IPS-NIHi7 (cell line): ENCODE data around the gene C19orf81.

ENCODE experiments used
- DNase-seq: peaks from one replicate; pipeline ENCODE4 v3.0.0; 2012; ENCODE audit warnings: mixed read lengths; ENCODE audit errors: extremely low spot score

Gene C19orf81

DNA sequence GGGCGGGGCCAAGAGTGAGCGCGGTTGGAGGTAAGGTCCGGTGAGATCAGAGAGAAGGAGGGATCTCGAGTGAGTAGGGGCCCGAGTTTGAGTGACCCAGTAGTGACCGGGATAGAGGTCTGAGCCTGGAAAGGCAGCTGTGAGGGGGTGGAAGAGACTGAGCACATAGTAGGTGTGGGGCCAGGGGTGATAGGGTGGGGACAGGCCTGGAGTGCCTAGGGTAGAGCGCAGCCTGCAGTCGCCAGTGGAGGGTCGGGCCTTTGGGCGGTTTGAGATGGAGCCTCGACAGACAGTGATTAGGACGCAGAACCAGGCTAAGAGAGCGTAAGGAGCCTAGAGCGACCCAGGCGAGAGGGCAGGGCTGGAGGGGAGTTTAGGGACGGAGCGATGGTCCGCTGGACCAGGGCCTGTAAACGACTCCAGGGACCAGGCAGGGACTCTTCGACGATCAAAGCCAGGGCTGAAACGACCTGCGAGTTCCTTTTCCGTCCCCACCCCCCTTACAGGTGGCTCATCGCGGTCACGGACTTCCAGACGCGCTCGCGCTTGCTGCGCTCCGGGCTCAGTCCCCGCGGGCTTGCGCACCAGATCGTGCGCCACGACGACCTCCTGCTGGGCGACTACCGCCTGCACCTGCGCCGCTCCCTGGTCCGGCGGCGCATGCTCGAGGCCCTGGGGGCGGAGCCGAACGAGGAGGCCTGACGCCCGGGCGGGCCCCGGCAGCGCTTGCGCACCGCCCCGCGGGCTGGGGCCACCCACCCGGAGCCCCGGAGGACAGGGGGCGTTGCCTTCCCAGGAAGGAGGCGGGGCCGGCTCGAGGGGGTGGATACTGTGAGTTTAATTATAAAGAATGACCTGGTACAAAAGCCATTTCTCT is 9.4 kb downstream of the C19orf81 start:
- peak; percentile 98 for DNase-seq

DNA sequence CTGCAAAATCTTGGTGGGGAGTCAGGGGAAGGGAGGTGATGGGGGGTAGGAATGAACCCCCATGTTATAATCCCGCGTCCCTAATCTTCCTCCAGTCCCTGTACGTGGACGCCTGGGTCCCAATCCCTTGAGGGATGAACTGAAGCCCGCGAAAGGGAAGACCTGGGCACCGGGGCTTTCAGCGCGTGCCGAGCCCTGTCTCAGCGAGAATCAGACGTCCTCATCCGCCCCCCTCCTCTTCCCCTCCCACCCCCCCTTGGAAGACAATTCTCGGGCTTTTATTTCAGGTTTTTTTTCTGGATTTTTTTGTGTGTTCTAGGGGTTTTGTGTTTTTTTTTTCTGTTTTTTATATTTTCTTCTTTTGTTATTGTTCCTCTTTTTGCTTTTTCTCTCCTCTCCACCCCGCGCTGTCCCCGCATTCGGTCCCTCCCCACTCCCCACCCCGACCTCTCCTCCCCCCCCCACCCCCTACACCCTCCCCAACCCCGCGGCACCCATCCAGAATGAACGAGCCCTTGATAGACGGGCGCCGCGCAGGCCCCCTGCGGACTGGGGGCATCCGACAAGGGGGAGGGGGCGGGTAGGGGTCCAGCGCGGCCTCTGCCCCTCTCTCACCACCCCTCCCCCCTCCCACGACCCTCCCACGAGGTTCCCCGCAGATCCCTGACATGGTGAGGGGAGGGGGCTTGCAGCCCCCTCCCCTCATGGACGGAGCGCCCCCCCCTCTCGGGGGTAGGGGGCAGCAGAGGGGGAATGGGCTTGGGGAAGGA is 10.3 kb downstream of the C19orf81 start:
- DNase-seq, result no peak

DNA sequence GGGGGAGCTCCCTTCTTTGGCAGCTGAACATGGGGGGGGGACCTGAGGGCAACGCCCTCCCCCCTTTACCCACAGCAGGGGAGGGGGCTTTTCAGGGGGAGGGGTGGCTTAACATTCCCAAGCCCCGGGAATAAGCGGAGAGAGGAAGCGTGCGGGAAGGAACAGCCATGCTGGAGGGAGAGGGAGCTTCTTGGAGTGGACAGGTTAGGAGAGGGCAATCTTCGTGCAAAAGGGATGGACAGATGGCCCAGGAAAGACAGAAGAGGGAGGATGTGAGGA is 10.8 kb downstream of the C19orf81 start:
- DNase-seq, result no peak

DNA sequence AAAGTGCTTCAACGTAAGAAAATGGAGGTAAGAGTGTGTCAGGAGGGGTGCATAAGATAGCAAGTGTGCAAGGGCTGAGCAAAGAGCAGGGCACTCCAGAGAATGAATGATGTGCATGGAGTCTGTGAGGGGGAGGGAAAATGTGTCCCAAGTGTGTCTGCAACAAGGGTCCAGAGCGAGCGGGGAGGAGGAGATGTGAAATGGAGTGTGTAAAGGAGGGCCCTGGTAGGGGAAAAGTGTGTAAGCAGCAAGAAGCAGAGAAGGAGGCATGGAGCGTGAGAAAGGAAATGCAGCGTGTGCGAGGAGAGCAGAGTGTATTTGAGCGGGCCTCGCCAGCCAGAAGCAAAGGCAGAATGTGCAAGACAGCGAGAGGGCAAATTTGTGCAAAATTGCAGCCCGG is 11.8 kb downstream of the C19orf81 start:
- no peak for DNase-seq

DNA sequence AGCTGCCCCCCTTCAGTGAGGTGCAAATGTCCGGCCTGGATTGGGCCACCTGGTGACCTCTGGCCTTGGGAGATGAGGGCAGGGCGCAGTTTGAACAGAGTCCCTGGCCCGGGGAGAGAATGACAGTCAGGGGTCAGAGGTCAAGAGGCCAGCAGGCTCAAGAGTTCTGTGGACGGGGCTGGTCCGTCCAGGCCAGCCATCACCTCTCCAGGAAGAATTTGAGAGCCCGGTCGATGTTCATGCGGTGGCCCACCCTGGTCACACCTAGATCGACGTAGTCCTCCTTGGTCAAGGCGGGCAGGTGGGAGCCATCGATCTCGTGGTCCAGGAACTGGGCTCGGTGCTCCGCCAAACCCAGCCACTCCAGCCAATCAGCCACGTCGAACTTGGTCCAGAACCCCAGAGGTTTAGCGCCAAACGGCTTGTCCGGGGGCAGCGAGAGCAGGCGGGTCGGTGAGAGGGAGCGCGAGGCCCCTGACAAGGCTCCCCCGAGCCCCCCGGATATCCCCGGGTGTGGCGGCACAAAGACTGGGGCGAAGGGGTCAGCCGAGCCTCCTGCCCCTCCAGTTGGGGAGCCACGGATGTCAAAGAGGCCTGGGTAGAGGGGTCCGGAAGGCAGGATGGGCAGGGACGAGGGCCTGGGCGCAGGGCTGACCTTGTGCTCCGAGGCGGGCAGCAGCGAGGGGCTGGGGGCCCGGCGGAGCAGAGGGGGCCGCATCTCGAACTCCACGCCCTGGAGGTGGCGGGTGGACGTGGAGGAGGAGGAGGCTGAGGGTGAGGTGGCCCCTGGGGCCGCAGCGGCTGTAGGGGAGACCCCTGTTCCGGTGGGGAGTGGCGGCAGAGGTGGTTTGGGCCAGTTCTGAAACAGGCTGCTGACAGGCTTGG is 12.8 kb downstream of the C19orf81 start:
- no peak for DNase-seq

DNA sequence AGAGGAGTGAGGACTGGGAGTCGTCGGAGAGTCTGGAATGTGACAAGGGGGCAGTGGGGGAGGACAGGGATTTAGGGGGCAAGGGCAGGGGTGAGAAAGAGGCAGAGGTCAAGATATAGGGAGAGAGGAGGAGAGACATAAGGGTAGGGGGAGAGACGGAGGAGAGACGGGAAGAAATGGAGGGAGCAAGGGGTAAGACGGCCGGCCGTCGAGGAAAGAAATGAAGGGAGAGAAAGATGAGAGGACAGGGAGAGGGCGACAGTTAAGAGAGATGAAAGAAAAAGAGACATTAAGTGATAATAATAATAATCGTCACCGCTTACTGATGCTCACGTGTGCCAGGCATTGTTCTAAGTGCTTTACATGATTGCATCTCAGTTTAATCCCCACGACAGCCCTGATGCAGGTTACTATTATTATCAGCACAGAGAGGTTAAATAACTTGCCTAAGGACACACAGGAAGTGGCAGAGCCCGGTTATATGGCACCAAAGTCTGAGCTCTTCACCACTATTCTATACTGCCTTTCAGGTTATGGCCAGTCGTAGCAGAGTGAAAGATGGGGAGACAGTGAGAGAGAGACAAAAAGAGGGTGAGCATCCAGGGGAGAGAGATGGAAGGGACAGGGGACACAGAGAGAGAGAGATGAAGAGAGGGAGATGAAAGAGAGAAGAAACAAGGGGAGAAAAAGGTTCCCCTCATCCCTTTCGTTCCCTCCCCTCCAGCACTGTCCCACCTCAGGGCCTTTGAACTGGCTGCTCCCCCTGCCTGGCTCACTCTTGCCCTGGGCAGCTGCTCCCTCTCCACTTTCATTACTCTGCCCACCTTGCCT is 13.6 kb downstream of the C19orf81 start:
- DNase-seq, result no peak

DNA sequence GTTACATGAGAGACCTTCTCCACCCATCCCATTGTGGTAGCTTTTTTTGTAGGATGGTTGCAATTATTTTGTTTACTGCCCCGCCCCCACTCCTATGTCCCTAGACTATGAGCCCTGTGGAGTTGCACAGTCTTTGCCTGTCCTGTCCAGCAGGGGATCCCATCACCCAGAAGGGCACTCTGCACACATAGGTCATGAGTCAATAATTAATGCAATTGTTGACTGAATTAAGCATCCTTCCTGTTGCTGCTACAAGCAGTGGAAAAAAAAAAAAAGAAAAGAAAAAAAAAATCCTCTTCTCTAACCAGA is 14.2 kb downstream of the C19orf81 start:
- DNase-seq, result no peak

DNA sequence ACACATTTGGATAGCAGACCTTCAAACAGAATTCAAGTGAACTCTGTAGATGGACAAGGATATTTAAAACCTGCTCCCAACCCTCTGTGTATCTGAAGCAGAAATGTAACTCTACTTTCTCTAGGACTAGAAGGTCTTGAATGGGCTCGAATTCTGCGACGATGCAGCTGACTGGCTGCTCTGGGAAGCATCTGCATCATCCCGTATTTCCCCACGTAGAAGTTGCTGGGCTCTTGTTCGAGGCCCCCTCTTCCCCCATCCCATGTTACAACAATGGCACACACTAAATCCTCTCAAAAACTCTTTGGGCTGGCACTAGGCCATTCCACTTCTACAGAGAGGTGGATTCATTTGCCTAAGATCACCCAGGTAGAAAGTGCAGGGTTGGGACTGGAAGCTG is 15.0 kb downstream of the C19orf81 start:
- DNase-seq, result no peak

DNA sequence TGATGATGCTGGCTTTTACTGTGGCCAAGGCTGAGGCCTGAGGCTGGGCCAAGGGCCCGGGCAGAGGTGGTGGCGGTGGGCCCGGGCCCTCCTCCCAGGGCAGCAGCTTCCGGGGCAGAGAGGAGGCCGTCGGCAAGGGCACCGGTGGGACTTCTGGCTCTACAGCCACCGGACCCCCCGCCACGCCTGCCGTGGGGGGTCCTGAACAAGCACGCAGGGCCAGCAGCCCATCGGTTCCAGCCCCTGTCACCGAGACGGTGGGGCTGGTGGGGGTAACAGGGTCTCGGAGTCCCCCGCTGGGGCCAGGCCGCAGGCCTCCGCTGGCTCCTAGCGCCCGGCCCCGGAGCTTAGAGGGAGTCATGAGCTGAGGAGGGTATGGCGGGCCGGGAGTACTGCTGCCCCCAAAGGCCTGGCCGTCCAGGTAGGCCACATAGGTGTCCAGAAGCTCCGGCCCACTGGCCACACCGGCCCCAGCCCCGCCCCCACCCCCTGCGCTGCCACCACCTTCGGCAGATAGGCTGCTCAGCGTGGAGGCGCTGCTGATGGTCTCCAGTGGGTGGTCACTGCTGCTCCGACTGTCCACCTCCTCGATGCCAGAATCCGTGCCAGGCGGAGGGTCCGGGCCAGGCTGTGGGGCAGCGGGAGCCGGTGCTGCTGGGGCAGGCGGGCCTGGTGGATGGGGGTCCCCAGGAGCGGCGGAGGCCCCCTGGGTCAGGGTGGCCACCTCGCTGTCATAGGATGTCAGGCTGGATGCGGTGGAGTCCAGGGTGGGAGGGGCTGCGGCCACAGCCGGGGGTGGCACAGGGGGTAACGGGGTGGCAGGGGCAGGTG is 17.3 kb downstream of the C19orf81 start:
- no peak for DNase-seq

DNA sequence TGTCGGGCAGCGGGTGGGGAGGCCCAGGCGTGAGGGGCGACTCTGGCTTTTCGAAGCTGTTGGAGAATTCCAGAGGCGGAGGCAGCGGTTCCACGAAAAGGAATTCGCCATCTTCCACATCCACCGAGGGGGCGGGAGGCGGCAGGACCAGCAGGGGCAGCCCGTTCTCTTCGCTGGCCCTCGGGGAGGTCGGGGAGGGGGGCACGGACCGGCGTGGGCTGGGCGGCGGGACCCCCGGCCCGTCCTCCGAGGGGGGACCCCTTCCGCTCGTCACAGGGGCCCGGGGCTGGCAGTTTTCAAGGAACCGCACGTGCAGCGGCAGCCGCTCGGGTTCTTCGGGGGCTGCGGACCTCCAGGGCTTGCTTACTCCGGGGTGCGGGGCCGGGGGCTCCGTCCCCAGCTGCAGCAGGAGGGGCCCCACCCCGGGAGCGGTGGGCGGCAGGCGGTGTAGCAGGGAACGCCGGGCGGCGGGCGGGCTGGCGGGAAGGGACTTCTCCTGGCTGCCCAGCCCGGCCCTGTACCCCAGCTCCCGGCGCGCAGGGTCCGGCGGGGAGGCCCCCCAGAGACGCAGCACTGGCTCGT is 18.0 kb downstream of the C19orf81 start:
- DNase-seq, result no peak

DNA sequence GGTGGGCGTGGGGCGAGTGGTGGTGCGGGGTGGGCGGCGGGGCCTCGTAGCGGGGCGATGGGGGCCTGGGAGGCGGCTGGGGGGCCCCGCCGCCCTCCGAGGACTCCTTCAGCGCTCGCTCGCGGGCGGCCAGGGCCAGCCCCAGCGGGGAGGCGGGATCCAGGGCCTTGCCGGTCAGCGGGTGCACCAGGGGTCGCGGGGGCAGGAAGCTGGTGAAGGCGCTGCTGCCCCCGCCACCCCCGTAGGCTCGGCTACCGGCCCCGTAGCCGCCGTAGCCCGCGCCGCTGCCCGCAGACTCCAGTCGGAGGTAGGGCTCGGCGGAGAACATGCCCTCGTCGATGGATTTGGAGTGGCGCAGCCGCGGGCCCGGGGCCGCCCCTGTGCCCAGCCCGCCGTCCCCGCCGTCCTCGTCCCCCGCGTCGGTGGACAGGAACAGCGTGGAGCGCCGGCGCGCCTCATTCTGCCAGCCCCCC is 18.6 kb downstream of the C19orf81 start:
- no peak for DNase-seq

DNA sequence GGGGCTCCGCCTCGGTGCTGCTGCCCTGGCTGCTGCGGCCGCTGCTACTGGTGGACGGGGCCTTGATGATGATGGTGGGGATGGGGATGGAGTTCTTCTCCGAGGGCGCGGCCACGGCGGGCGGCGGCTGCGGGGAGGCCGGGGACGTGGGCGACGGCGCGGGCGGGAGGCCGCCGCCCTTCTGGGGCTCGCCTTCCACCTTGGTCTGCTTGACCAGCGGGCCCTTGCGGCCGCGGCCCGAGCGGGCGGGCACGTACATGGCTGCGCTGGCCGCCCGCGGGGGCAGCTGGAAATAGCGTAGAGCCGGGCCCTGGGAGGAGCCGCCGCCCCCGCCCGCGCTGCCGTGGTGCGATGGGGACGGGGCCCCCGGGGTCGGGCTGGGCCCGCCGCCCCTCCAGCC is 19.2 kb downstream of the C19orf81 start:
- DNase-seq, result no peak

DNA sequence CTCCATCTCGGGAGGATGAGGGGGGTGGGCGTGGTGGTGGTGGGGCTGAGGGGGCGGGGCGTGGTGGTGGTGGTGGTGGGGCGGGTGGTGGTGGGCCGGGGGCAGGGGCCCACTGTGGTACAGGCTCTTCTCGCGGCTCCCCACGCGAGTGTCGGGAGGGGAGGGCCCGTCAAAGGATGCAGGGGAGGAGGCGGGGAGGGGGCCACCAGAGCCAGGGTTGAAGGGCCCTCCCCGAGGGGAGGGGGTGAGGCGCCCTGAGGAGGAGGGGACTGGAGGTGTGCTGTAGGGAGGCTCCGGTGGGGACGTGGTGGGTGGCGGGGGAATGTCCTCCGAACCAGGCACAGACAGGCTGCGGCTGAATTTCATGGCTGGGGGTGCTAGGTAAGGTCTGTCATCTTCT is 19.6 kb downstream of the C19orf81 start:
- DNase-seq, result no peak

DNA sequence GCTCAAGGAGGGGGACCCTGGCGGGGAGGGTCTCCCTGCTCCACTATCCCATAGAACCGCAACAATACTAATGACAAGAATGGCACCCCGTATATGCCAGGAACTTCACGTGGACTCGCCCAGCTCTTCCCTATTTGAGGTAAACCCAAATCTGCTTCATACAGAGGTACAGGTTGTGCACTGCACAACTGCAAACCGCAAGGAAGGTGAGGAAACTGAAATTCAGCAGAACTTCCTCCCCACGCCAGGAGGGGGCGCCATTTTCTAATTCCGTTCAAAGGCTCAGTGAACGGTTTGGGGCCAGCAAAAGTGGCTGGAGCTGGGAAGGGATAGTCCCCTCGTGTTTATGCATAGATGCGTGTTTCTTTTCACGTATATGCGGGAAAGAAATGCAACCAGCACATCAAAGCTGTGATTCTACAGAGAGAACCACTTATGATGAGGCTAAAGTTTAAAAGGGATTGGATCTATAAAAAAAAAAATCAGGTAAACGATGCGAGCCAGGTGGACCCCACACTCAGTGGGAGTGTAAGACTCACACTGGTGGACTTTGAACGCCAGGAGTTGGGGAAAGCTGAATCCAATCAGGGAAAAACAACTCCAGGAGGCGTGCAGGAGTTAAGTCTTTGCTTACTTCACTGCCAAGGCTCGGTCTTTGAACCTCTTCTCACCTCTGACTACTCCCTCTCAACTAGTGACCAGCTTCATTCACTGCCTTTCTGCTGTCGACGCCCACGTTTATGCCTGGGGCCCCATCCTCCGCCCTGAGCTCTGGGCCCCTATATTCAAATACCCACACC is 20.3 kb downstream of the C19orf81 start:
- DNase-seq, result no peak

DNA sequence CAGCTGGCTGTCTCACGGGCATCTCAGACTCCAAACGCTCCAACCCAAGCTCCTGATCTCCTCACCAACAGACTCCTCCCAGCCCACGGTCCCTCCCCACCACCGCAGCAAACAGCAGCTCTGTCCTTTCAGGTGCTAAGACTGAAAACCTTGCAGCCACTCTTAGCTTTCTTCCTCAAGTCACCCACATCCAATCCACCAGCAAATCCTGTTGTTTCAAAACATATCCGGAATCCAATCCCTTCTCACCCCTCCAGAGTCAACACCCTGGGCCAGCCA is 20.8 kb downstream of the C19orf81 start:
- no peak for DNase-seq

DNA sequence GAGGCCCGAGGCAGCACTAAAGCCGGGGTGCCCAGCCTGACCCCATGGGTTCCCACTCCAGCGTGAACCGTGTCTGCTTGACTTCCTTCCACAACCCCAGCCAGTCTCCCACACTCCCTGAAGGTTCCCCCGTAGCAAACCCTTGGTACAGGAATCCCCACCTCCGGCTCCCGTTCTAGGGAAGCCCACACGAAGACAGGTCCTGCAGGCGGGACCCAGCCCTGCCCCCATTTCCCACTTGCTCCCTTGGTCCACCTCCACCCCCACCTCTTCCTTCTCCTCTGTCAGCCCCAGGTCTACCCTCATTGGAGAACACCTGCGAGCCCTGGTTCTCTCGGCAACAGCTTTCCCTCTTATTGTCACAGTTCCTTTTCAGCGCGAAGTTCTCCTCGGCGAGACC is 23.9 kb downstream of the C19orf81 start:
- no peak for DNase-seq

DNA sequence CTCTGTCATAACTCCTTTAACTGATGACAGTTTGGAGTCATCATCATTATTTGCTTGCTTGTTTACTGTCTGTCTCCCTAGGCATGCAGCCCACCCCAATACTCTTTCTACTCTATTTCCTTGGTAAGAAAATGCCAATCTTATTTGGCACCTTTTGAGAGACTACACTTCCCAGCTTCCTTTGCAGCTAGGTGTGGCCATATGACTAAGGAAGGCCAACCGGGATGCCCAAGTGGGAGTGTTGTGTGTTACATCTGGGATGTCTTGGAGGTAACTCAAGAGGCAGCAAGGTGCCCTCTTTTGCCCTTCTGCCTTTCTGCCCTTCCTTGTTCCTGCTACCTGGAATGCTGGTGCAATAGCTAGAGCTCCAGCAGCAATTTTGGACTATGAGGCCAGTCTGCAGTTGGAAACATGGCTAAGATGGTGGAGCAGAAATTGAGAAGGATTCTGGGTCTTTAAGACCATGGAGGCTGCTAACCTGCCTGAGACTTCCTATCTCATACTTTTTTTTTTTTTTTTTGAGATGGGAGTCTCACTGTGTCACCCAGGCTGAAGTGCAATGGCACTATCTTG is 27.5 kb downstream of the C19orf81 start:
- no peak for DNase-seq

DNA sequence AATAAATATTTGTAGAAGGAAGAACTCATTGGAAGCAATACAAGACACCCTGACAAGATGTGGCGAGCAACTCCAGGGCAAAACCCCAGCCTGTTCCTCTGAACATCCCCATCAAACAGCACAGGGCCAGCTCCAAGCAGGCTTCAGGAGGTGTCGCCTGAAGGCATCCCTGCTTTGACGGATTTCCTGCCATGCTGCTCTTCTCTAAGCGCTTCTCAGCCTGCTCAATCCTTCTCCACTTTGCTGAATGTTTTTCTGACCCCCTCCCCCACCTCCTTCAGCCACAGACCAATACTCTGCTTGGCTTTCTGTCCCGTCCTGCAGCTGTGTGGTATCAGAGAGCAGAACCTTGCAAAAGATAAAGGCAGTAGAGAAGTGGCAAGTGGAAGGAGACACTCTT is 28.4 kb downstream of the C19orf81 start:
- no peak for DNase-seq

DNA sequence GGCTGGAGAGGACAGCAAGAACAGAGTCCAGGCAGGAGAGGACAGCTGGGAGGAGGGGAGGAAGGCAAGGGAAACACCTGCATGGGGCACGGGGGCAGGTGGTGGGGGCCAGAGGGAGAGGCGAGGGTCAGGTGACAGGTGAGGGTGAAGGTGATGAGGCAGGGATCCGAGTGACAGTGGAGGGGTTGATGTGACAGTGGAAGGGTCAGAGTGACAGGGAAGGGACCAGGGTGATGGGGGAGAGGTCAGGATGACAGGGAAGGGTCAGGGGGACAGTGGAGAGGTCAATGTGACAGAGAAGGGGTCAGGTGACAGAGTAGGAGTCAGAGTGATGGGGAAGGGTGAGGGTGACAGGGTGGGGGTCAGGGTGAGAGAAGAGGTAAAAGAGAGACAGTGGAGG is 29.1 kb downstream of the C19orf81 start:
- no peak for DNase-seq
